Glomerular endothelial cell (primary cell): ENCODE data around the gene HLA-DOA. TPM values are rescaled to one million over a fixed set of nuclear protein-coding genes. Genes with fewer than 3 reads are reported as not detected.

Source experiments
- DNase-seq: peaks from one replicate; pipeline ENCODE4 v3.0.0-alpha.2; 2011; ENCODE audit warnings: low read depth, low spot score; ENCODE audit errors: extremely low read depth
- total RNA-seq: library from RNA; depleted of rRNA; stranded (reverse); fragments of >200 nt; gene quantifications from 2 replicates; pipeline ENCODE4 v1.2.3, GENCODE V29; 2015

Gene HLA-DOA
- total RNA-seq, 1 donor from 2014 or later: not detected

GRCh38 chr6:33017694-33018353, 8.4 kb upstream of the HLA-DOA start:
- DNase-seq: no peak

GRCh38 chr6:33017018-33017417, 7.6 kb upstream of the HLA-DOA start:
- no peak for DNase-seq

- DNase-seq: no peak
Measured at GRCh38 chr6:33015798-33016197, 6.4 kb upstream of the HLA-DOA start.

- peak; percentile 78 for DNase-seq
Measured at GRCh38 chr6:33014841-33015634, 5.6 kb upstream of the HLA-DOA start.

- DNase-seq: no peak
Measured at GRCh38 chr6:33013608-33014007, 4.2 kb upstream of the HLA-DOA start.

- no peak for DNase-seq
Measured at GRCh38 chr6:33010356-33010755, 965 bp upstream of the HLA-DOA start.

GRCh38 chr6:33007831-33008400, 1.5 kb downstream of the HLA-DOA start:
- DNase-seq: no peak

- DNase-seq: no peak
Measured at GRCh38 chr6:33004940-33005339, 4.5 kb downstream of the HLA-DOA start.

GRCh38 chr6:33001685-33002084, 7.7 kb downstream of the HLA-DOA start:
- DNase-seq: no peak

- DNase-seq: no peak
Measured at GRCh38 chr6:33000055-33000454, 9.3 kb downstream of the HLA-DOA start.

- no peak for DNase-seq
Measured at GRCh38 chr6:32995448-32995847, 13.9 kb downstream of the HLA-DOA start.

- DNase-seq: no peak
Measured at GRCh38 chr6:32993363-32993973, 15.9 kb downstream of the HLA-DOA start.

- no peak for DNase-seq
Measured at GRCh38 chr6:32991972-32992371, 17.4 kb downstream of the HLA-DOA start.

GRCh38 chr6:32989368-32989767, 20.0 kb downstream of the HLA-DOA start:
- no peak for DNase-seq

GRCh38 chr6:32984622-32985389, 24.6 kb downstream of the HLA-DOA start:
- DNase-seq: no peak

GRCh38 chr6:32983964-32984621, 25.3 kb downstream of the HLA-DOA start:
- DNase-seq: no peak

GRCh38 chr6:32983493-32983848, 25.9 kb downstream of the HLA-DOA start:
- DNase-seq: no peak

- DNase-seq: no peak
Measured at GRCh38 chr6:32982702-32983492, 26.5 kb downstream of the HLA-DOA start.

GRCh38 chr6:32982084-32982701, 27.2 kb downstream of the HLA-DOA start:
- DNase-seq: no peak
